HG02678 (cell line): ENCODE results near the gene ARSK.
A peak's percentile ranks its signal among the peaks of the same experiment; 100 is the strongest.

ENCODE experiments used
- ATAC-seq: cut with Tn5 transposase; IDR thresholded peaks from one replicate; pipeline ENCODE4 v1.9.1; 2021; ENCODE audit warnings: mild to moderate bottlenecking, moderate library complexity; ENCODE audit not compliant: unreplicated experiment

Gene ARSK, protein sequence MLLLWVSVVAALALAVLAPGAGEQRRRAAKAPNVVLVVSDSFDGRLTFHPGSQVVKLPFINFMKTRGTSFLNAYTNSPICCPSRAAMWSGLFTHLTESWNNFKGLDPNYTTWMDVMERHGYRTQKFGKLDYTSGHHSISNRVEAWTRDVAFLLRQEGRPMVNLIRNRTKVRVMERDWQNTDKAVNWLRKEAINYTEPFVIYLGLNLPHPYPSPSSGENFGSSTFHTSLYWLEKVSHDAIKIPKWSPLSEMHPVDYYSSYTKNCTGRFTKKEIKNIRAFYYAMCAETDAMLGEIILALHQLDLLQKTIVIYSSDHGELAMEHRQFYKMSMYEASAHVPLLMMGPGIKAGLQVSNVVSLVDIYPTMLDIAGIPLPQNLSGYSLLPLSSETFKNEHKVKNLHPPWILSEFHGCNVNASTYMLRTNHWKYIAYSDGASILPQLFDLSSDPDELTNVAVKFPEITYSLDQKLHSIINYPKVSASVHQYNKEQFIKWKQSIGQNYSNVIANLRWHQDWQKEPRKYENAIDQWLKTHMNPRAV

DNA sequence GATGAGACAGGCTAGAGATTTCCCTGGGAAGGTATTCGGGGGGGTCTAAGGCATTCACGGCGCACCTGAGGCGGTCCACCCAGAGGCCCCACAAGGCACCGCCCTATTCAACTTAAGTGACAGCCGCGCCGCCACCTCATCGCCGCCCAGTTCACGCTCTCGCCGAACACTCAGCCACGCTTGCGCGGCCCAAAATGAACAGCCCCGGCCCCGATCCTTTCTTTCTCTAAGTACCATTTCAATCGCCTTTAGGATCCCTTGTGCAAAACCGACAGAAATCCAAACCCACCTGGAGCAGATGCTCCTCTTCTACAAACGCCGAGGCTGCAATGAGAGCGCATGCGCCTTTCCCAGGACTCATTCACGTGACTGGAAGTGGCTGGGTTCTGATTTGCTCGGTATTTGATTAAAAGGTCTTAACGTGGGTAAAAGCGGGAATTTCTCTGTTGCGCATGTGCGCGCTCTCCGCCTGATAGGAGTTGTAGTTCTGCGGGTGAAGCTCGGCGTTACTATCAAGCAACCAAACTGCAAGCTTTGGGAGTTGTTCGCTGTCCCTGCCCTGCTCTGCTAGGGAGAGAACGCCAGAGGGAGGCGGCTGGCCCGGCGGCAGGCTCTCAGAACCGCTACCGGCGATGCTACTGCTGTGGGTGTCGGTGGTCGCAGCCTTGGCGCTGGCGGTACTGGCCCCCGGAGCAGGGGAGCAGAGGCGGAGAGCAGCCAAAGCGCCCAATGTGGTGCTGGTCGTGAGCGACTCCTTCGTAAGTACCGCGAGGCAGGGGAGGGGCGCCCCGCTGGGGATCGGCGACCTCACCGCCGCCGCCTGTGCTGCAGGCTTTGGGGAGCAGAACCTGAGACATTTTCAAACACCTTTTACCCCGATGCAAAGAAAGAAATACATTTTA is at the start of gene ARSK, which contains the start of gene SKIC3:
ARSK (plus strand) TSS at position 455 of the 902 bp plus-strand sequence; CDS start at position 633, 178 bp downstream.
SKIC3 (minus strand) TSS at position 331 of the 902 bp plus-strand sequence. CDS start 7,827 bp downstream, outside the sequence.
- peak; percentile 91 for ATAC-seq

DNA sequence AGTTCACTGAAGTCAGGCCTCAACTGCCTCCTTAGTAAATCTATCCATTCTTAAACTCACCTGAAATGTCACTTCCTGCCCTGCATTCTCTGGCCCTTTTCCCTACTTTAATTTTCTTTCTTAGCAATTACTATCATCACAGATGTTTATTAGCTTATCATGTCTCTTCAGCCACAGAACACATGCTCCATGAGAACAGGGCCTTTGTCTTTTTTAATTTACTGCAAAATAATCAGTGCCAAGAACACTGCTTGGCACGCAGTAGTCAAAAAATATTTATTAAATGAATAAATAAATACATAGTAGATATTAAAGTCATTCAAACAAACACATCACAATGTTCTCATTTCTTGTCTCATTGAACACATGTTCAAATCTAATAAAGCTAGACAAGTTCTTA is 46.4 kb upstream of the ARSK start:
- ATAC-seq = no peak

DNA sequence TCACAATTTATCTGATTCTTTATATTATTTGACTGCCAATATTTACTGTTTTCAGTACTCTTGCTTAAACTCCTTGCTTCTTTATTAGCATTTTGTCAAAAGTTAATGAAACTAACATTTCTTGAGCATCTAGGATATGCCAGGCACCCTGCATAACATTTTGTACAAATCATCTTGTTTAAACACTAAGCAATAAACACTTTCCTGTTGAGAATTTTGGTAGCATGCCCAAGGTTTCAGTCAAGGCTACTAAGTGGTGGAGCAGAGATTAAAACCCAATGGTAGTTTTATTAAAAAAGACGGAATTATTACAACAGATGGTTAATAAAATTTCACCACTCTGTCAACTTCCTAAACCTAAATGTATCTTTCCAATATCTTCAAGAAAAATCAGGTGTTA is 43.3 kb upstream of the ARSK start:
- ATAC-seq = no peak

DNA sequence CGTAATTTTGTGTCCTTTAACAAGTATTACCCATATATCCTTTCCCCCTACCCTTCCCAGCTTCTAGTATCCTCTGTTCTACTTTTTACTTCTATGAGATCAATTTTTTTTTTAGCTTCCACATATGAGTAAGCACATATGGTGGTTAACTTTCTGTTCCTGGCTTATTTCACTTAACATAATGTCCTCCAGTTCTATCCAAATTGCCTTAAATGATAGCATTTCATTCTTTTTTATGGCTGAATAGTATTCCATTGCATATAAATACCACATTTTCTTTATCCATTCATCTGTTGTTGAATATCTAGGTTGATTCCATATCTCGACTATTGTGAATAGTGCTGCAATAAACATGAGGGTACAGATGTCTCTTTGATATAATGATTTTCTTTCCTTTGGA is 36.5 kb upstream of the ARSK start:
- no peak for ATAC-seq

DNA sequence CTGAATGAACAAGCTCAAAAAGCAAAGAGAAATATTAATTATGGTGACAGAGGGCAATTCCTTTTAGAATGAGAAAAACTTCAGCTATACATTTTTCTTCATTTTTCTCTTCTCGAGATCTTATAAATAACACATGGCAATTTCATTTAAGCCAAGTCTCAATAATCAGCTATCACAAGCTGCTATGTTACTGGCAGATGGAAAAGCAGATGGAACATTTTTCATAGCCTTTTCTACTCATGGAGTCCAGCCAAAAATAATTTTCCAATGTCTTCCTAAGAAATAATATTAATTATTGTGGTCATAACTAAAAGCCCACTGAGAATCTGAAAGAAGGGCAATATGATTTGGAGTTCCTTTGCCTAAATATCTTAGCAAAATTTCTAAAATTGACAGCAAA is 35.8 kb upstream of the ARSK start:
- ATAC-seq = no peak

DNA sequence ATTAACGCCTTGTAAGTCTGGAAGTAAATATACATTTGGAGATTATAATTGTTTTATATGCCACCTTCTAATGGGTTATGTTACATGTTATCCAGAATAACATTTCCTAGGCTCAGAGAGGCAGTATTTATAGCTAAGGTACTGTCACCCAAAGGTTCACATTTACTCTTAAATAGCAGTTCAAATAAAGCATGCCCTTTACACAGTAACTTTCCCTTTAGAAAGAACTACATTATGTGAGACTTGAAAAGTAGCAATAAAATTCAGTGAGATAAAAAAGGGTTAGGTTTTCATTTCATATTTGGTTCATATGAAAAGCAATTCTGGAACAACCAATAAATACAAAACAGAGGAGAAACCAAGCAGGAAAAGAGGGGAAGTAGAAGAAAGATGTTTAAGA is 35.2 kb upstream of the ARSK start:
- ATAC-seq = no peak

DNA sequence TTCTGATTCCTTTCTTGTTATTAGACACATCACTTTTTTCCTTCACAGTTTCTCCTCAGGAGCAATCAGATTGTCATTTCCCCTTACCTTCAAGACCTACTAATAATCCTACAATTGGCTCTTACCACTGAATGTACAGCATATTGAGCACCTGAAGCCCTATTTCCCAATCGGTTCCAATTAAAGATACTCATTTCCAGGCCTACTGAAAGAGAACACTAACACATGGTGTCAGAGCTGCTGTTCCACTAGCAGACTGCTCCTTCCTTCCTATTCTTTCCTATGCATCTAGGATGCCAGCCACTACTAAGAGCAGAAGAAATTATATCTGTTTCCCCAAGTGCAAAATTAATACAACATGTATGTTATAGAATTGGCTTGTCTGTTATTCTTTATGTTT is 34.7 kb upstream of the ARSK start:
- no peak for ATAC-seq

DNA sequence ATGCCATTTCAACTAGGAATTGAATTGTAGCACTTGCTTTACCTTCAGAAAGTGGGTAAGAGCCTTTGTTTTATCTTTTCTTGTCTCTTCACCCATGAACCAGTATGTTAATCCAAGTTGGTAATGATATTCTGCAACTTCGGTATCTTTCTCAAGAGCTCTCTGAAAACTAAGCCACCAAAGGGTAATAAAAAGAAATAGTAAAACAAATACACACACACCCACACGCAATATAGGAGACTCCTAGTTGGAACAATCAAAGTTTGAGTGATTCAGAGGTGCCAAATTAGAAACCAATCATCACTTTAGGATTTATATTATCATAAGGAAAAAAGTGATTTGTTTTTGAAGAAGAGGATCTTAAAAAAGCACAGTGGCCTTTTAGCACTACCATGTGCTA is 30.5 kb upstream of the ARSK start:
- no peak for ATAC-seq

DNA sequence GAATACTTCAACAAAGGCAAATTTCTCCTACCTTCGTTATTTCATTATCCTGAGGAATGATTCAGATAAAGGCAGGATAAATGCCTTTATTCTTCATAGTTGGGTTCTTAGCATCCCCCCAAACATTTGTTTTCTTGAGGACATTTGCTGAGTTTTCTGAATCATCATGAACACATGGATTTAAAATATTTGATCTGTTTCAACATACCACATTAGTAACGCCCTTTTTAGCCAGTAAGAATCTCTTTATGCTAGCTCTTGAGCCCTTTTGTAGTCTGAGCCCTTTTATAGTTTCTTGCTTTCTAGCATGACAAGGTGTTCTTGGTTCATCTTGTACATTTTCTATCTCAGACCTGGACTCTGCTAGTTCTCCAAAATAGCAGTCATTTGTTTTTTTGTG is 28.0 kb upstream of the ARSK start:
- no peak for ATAC-seq

DNA sequence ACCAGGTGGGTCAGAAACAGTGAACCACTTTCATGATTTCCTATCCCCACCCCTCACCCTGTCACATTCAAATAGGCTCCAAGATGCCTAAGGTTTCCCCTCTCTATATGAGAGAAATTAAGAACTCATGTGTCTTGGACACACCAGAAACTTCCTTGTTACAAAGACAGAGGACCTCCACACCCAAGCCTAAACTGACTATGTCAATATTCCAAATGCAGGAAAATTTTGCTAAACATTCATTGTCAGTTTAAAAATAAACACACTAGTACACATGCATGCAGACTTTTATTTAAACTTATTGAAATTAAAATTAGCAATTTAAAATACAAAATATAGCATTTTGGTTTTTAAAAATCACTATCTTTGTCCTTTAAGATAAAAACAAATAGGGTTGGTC is 26.3 kb upstream of the ARSK start:
- ATAC-seq = no peak

DNA sequence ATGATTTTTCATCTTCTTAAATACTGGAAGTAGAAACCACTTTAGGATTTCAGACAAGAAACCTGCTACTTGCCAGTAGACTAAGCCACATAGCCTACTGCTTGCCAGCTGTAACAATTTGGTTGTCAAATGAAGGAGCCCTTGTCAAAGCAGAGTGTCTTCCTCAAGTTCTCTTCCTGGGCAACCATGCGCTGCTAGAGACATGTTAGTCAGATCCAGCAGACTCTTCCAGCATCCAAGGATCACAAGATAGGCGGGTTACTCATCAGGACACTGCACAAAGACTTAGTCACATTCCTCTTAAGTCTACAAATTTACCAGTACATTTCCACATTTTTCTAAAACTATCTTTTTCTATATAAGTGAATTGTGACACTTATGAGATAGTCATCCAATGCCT is 24.5 kb upstream of the ARSK start:
- ATAC-seq = no peak

DNA sequence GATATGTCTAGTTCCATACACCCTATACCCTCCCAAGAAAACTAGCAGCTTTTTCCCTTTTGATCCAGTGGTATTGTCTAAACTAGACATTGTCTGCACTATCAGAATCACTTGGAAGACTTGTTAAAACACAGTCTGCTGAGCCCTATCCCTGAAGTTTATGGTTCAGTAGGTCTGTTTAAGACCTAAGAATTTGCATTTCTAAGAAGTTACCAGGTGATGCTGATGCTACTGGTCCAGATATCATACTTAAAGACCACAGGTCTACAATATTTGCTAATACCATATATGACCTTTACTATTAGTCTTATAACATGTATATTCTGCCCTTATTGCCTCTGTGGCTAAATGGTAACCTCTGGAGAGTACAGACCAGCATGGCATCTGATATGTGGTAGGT is 23.4 kb upstream of the ARSK start:
- ATAC-seq = no peak

DNA sequence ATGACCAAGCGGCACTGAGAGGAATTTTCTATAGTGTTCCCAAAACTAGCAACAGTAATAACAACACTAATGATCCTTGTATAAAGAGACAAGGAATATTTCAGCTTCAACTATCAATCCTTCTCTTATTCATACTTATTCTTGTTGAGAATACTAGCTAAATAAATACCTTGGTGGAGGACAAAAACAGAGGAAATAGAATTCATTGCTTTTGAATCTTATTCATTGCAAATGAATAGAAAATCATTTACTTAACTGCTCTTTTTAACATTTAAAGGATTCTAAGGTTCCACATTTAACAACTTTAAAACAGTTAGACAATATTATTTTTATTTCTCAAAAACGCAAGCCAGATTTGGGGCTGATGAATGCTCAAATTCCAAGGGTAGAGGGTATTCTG is 22.5 kb upstream of the ARSK start:
- no peak for ATAC-seq

DNA sequence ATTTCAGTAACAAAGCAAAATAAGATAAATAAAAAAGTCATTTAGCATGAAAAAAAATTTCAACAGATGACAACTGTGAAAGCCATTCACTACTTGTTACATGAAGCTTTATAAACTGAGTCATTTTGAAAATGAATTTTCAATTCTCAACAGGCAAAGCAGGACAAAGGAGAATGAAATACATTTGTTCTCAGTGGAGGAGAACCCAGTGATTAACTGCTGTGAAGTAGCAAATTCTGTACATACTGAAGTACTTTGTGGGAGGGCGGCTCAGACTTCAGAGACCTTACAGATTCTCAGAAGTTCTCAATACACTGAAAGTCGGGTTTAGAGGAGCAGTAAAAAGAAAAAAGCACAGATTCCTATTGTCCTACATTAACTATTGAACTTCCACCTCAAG is 21.8 kb upstream of the ARSK start:
- no peak for ATAC-seq

DNA sequence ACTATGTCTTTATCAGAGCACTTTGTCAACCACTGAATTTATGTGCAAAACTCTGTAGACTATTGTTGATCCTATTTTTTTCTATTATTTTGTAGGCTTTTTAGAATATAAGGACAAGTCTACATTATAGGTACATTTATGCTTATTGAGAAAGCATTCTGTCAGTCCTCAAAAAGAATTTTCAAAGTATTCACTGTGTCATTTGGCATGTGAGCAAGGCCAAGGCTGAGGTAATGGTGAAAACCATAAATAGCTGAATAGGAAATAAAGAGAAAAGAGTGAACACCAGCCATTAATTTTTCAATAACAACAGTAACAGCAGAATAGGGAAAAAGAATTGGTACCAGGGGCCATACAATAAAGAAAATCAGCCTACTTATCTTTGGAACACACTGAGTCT is 21.1 kb upstream of the ARSK start:
- ATAC-seq = no peak

DNA sequence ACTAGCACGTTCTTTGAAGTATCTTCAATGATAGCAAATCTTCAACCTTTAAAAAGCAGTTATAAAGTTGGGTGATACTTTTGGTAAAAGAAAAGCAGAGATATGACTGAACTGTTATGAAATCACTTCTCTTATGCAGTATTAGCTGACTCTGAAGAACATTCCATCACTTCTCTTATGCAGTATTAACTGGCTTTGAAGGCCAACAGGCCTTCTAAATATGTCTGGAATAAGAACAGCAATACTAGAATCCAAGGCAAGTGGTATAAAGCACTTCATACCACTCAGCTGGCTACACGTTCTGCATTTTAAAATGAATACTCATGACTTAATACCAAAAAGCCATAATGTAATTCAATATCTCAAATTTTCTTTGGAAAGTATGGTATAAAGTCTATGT is 17.4 kb upstream of the ARSK start:
- ATAC-seq = no peak

DNA sequence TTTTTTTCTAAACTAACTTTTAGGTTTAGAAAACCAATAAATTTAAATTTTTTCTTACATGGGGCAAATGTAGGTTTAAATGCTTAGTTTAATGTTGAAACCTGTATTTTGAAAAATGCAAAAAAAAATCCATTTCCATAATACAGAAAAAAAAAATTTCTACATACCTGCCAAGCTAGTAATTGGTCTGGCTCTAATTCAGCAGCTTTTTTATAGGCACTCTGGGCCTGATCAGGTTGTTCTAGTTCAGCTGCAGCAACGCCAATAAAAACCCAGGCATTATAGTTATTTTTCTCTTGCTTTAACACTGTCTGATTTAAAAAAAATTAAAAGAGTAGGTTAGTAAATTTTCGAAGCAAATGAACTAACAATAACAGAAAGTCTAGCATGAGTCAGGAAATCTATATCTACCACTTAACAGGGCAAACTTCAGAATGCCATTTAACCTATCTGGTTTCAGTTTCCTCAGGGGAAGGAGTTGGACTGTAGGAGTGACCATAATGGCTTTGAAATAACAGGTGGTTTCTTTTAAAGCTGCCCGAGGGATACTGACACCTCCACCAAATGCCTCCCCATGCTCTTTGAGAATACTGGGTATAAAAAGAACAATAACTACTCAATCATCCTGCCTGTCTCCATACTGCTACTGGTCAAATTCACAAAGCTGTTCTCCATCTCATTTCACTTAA is 11.7 kb upstream of the ARSK start:
- ATAC-seq = peak; percentile 56

DNA sequence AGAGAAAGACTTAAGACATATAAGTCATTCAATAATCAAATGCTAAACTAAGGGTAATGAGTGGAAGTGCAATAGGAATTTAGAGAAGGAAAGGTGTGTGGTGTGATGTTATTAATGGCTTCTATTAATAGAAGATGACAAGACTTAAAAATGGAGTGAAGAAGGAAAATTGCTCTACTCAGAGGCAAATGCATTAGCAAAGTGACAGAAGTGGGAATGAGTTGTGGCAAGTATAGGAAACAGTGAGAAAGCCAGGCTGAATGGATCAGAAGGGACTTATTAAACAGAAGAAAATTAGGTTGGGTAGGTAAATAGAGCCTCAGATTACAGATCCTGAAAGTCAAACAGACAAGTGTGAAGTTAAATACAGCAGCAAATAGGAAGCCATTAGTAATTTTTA is 5.9 kb upstream of the ARSK start:
- ATAC-seq = no peak

DNA sequence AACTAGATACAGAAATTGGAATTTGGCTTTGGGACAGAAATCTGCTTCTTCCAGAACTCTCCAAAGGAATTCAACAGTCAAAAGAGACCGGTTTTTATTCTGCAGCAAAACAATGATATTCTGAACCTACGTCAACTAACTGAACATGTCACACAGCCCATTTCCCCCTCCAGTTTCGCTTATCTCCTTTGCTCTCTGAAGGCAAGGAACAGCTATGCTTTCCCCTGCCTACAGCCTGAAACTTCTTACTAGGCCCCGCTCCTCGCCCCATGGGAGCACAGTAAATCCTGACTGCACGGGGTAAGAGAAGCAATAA is 612 bp upstream of the ARSK start:
- ATAC-seq = peak; percentile 22

DNA sequence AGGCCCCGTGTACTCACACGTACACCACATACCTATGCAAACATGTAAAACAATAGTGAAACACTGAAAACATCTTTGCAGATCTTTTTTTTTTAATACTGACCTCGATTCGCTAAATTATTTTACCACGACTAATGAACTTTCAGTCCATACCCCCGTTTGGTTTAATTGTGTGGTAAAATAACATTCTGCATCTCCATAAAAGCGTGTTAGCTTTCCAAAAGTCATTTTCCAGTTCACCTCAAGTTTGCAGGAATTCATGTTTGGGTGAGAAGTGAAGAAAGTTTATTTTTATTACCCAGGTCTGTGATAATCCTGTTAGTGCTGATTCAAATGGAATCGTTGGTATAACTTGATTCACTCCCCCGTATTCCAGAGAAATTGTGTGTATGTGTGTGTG is 652 bp downstream of the ARSK start:
- ATAC-seq = no peak

DNA sequence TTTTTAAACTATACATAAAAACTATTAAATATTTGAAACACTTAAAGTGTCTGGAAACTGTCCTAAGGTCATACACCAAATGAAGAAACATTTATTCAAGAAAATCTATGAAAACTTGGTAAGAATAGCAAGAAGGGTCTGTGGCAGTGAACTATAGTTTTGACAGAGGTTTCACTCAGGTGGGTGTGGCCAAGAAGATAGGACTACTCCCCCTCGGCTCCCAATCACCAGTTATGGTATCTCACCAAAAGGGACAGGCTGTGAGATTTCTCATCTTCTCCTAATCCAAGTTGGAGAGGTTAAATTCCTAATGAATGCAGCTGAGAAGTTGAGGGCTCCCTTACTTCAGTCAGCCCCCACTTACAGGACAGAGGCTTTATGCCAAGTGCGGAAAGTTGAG is 2.9 kb downstream of the ARSK start:
- no peak for ATAC-seq
